ENCODE measurements around the gene FBXO24. TPM values are rescaled to one million over a fixed set of nuclear protein-coding genes. Genes with fewer than 3 reads are reported as not detected.

Gene FBXO24
- total and polyA plus RNA-seq, 10 of the 15 experiments (the other 5 are each of a cell fraction or from before 2014, with no cell fraction given), result 0.11 to 0.96 (median 0.27) TPM; not detected in 4

DNA sequence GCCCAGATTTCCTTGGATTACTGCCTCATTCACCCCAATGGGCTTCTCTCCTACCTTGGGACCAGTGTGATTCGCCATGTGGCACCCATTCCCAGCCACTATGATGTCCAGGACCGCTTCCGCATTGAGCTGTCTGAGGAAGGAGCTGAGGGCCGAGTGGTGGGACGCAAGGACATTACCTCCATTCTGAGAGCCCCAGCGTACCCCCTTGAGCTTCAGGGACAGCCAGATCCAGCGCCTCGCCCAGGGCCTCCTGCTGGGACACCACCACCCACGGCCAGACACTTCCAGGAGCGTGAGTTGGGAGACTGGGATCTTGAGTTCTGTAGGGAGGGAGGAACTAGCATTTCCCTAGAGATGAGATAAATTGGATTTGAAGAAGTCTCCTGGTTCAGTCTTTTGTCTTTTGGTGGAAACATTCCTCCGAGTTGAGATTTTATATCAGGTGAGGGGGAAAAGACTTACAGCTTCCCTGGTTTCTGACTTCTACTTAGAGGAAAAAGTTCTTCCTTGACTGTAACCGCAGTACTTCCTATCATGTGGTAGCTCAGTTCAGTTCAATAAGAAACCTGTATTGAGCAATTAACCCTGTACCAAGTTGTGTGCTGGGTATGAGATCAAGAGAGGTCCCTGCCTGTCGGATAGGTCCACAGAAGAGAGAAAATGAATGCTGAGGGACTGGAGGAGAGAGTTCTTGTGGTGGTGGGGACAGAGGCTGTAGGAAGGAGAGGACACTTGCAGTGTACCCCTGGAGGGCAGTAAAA lies 27.5 kb downstream of the FBXO24 start (continued):
- TF ChIP-seq, protein P1, sequence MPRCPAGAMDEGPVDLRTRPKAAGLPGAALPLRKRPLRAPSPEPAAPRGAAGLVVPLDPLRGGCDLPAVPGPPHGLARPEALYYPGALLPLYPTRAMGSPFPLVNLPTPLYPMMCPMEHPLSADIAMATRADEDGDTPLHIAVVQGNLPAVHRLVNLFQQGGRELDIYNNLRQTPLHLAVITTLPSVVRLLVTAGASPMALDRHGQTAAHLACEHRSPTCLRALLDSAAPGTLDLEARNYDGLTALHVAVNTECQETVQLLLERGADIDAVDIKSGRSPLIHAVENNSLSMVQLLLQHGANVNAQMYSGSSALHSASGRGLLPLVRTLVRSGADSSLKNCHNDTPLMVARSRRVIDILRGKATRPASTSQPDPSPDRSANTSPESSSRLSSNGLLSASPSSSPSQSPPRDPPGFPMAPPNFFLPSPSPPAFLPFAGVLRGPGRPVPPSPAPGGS (IDR thresholded peaks at IDR 0.05; ENCODE audit: borderline replicate concordance, insufficient read depth, low read depth, low read length, poor library complexity, severe bottlenecking), result no peak
- TF ChIP-seq, protein P2, sequence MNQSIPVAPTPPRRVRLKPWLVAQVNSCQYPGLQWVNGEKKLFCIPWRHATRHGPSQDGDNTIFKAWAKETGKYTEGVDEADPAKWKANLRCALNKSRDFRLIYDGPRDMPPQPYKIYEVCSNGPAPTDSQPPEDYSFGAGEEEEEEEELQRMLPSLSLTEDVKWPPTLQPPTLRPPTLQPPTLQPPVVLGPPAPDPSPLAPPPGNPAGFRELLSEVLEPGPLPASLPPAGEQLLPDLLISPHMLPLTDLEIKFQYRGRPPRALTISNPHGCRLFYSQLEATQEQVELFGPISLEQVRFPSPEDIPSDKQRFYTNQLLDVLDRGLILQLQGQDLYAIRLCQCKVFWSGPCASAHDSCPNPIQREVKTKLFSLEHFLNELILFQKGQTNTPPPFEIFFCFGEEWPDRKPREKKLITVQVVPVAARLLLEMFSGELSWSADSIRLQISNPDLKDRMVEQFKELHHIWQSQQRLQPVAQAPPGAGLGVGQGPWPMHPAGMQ (IDR thresholded peaks at IDR 0.05; ENCODE audit: borderline replicate concordance), result no peak
- TF ChIP-seq RELA (IDR thresholded peaks at IDR 0.05; ENCODE audit: borderline replicate concordance, partially characterized antibody), result no peak

DNA sequence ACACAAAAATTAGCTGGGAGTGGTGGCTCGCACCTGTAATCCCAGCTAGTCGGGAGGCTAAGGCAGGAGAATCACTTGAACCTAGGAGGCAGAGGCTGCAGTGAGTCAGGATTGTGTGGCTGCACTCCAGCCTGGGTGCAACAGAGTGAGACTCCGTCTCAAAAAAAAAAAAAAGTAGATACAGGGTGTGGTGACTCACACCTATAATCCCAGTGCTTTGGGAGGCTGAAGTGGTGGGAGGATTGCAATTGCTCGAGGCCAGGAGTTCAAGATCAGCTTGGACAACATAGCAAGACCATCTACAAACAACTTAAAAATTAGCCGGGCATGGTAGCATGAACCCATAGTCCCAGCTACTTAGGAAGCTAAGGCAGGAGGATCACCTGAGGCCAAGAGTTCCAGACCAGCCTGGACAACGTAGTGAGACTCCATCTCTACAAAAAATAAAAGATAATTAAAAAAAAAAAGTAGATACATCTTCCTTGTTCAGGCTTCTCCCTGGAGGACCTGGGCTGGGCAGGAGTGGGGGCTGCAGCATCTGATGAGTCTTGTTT lies 28.3 kb downstream of the FBXO24 start:
- Histone ChIP-seq H2AFZ (ENCODE audit: control insufficient read depth, low read depth, low read length) (no peak overlapping the region), H3K4me1 (ENCODE audit: control insufficient read depth, insufficient read depth, low read length) (peaks cover 5% of the 10 kb centered on the region), H3K36me3 (ENCODE audit: control insufficient read depth in 2 of 2, insufficient read depth in 2 of 2, low read length in 1 of 2) (no peaks in the 10 kb centered on the region), H3K79me2 (ENCODE audit: control insufficient read depth, insufficient read depth, low read length) (no peaks in the 10 kb centered on the region), H3K4me2 (ENCODE audit: control insufficient read depth, insufficient read depth) (no peak overlapping the region), H3K27ac (ENCODE audit: control insufficient read depth, insufficient read depth) (no peak overlapping the region), H3K27me3 (replicated peaks in 1 of 2; ENCODE audit: control insufficient read depth in 2 of 2, insufficient read depth in 2 of 2, low read length in 1 of 2) (peaks cover 0 to 3% of the 10 kb centered on the region in 2 experiments; a peak in 2 of 4 replicates), H4K20me1 (ENCODE audit: control insufficient read depth, insufficient read depth) (no peaks in the 10 kb centered on the region), H3K9me3 (replicated peaks; ENCODE audit: control insufficient read depth, insufficient read depth, low read length) (no peaks in the 10 kb centered on the region), H3K9ac (ENCODE audit: control insufficient read depth, insufficient read depth, low read length) (no peak overlapping the region), H3K4me3 (no peak overlapping the region)
- intact Hi-C loops (cut with micrococcal nuclease; ENCODE audit: unreplicated experiment), result loop anchor here (5.0 kb wide), 1 partner anchor 83 kb away; no protein-coding TSS in a partner anchor
- CTCF ChIA-PET, result interaction anchor here (0.6 to 6.6 kb wide), 3 partner anchors 19 to 77 kb away, joined by 4 to 33 read pairs (median 28); no protein-coding TSS in a partner anchor
- BruUV-seq (replicated peaks), result no TSS peak
- no peak for FAIRE-seq
- DNase-seq (ENCODE audit: low read depth, low spot score), result no peak
- in situ Hi-C loops (cut with MboI), result no loop called here
- RAD21 ChIA-PET (ENCODE audit: unreplicated experiment), result interaction anchor here (0.6 to 1.2 kb wide), 5 partner anchors 29 to 480 kb away, joined by 3 read pairs; partner anchors contain the start of genes FBXO24 and LRCH4
- POLR2A ChIA-PET, result interaction anchor here (0.7 kb wide), 1 partner anchor 28 kb away, joined by 3 read pairs; no protein-coding TSS in a partner anchor
- no peak for ATAC-seq
- WGBS (ENCODE audit: insufficient coverage, insufficient replicate concordance, low lambda C conversion rate, missing lambda C conversion rate), result 95% methylated on average over 5 of the region's 6 CpGs
- SMC1A ChIA-PET (ENCODE audit: uncharacterized antibody, unreplicated experiment), result no interaction called here
- TF ChIP-seq, protein P3, sequence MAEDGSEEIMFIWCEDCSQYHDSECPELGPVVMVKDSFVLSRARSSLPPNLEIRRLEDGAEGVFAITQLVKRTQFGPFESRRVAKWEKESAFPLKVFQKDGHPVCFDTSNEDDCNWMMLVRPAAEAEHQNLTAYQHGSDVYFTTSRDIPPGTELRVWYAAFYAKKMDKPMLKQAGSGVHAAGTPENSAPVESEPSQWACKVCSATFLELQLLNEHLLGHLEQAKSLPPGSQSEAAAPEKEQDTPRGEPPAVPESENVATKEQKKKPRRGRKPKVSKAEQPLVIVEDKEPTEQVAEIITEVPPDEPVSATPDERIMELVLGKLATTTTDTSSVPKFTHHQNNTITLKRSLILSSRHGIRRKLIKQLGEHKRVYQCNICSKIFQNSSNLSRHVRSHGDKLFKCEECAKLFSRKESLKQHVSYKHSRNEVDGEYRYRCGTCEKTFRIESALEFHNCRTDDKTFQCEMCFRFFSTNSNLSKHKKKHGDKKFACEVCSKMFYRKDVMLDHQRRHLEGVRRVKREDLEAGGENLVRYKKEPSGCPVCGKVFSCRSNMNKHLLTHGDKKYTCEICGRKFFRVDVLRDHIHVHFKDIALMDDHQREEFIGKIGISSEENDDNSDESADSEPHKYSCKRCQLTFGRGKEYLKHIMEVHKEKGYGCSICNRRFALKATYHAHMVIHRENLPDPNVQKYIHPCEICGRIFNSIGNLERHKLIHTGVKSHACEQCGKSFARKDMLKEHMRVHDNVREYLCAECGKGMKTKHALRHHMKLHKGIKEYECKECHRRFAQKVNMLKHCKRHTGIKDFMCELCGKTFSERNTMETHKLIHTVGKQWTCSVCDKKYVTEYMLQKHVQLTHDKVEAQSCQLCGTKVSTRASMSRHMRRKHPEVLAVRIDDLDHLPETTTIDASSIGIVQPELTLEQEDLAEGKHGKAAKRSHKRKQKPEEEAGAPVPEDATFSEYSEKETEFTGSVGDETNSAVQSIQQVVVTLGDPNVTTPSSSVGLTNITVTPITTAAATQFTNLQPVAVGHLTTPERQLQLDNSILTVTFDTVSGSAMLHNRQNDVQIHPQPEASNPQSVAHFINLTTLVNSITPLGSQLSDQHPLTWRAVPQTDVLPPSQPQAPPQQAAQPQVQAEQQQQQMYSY (CRISPR knock-in tag; IDR thresholded peaks at IDR 0.05), result no peak
- TF ChIP-seq SUPT20H (IDR thresholded peaks at IDR 0.05; ENCODE audit: borderline replicate concordance, control insufficient read depth, low read depth, low read length), result no peak
- TF ChIP-seq, protein P4, sequence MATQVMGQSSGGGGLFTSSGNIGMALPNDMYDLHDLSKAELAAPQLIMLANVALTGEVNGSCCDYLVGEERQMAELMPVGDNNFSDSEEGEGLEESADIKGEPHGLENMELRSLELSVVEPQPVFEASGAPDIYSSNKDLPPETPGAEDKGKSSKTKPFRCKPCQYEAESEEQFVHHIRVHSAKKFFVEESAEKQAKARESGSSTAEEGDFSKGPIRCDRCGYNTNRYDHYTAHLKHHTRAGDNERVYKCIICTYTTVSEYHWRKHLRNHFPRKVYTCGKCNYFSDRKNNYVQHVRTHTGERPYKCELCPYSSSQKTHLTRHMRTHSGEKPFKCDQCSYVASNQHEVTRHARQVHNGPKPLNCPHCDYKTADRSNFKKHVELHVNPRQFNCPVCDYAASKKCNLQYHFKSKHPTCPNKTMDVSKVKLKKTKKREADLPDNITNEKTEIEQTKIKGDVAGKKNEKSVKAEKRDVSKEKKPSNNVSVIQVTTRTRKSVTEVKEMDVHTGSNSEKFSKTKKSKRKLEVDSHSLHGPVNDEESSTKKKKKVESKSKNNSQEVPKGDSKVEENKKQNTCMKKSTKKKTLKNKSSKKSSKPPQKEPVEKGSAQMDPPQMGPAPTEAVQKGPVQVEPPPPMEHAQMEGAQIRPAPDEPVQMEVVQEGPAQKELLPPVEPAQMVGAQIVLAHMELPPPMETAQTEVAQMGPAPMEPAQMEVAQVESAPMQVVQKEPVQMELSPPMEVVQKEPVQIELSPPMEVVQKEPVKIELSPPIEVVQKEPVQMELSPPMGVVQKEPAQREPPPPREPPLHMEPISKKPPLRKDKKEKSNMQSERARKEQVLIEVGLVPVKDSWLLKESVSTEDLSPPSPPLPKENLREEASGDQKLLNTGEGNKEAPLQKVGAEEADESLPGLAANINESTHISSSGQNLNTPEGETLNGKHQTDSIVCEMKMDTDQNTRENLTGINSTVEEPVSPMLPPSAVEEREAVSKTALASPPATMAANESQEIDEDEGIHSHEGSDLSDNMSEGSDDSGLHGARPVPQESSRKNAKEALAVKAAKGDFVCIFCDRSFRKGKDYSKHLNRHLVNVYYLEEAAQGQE (IDR thresholded peaks at IDR 0.05; ENCODE audit: low read depth, low read length), result no peak
- TF ChIP-seq, protein P5, sequence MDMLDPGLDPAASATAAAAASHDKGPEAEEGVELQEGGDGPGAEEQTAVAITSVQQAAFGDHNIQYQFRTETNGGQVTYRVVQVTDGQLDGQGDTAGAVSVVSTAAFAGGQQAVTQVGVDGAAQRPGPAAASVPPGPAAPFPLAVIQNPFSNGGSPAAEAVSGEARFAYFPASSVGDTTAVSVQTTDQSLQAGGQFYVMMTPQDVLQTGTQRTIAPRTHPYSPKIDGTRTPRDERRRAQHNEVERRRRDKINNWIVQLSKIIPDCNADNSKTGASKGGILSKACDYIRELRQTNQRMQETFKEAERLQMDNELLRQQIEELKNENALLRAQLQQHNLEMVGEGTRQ (IDR thresholded peaks at IDR 0.05; ENCODE audit: borderline replicate concordance, low read depth, low read length), result no peak

Data from GM12878 (cell line).